HG03095 (cell line): ENCODE results near the gene DNAH10.

Experiments
- ATAC-seq: cut with Tn5 transposase; IDR thresholded peaks from one replicate; pipeline ENCODE4 v1.9.1; 2021; ENCODE audit warnings: moderate library complexity; ENCODE audit not compliant: unreplicated experiment

DNAH10 gene

GRCh38 chr12:123879691-123880090 lies 117.6 kb downstream of the DNAH10 start:
- no peak for ATAC-seq

- no peak for ATAC-seq
These were observed 120.1 kb downstream of the DNAH10 start for GRCh38 chr12:123882161-123882705.

GRCh38 chr12:123886258-123886657 lies 124.2 kb downstream of the DNAH10 start:
- no peak for ATAC-seq

- ATAC-seq, result no peak
These were observed 125.0 kb downstream of the DNAH10 start for GRCh38 chr12:123886931-123887582.

GRCh38 chr12:123888989-123889388 lies 126.9 kb downstream of the DNAH10 start:
- no peak for ATAC-seq

- no peak for ATAC-seq
These were observed 127.9 kb downstream of the DNAH10 start for GRCh38 chr12:123889848-123890535.

- no peak for ATAC-seq
These were observed 128.4 kb downstream of the DNAH10 start for GRCh38 chr12:123890536-123890902.

GRCh38 chr12:123891011-123891410 lies 128.9 kb downstream of the DNAH10 start:
- no peak for ATAC-seq

- ATAC-seq, result no peak
These were observed 129.5 kb downstream of the DNAH10 start for GRCh38 chr12:123891516-123892179.

GRCh38 chr12:123892180-123892559 lies 130.1 kb downstream of the DNAH10 start:
- no peak for ATAC-seq

- ATAC-seq, result no peak
These were observed 130.8 kb downstream of the DNAH10 start for GRCh38 chr12:123892853-123893252.

- ATAC-seq, result no peak
These were observed 131.2 kb downstream of the DNAH10 start for GRCh38 chr12:123893276-123893675.

GRCh38 chr12:123894823-123895345 lies 132.8 kb downstream of the DNAH10 start:
- ATAC-seq, result no peak

- no peak for ATAC-seq
These were observed 133.3 kb downstream of the DNAH10 start for GRCh38 chr12:123895451-123895850.

GRCh38 chr12:123896767-123897166 lies 134.7 kb downstream of the DNAH10 start:
- ATAC-seq, result no peak

GRCh38 chr12:123897221-123897620 lies 135.1 kb downstream of the DNAH10 start:
- no peak for ATAC-seq

GRCh38 chr12:123898673-123899072 lies 136.6 kb downstream of the DNAH10 start:
- ATAC-seq, result no peak

GRCh38 chr12:123899368-123899767 lies 137.3 kb downstream of the DNAH10 start:
- no peak for ATAC-seq

GRCh38 chr12:123900871-123901376 lies 138.8 kb downstream of the DNAH10 start:
- ATAC-seq, result no peak

GRCh38 chr12:123902821-123903220 lies 140.7 kb downstream of the DNAH10 start:
- ATAC-seq, result no peak

GRCh38 chr12:123903301-123904065 lies 141.4 kb downstream of the DNAH10 start:
- ATAC-seq, result no peak
